Fibroblast of peridontal ligament (primary cell): ENCODE measurements around the gene DGKI.
A peak's percentile ranks its signal among the peaks of the same experiment; 100 is the strongest.

ENCODE experiments used
- DNase-seq: peaks from one replicate; pipeline ENCODE4 v3.0.0-alpha.2; 2010; ENCODE audit errors: extremely low read depth

DGKI gene

DNA sequence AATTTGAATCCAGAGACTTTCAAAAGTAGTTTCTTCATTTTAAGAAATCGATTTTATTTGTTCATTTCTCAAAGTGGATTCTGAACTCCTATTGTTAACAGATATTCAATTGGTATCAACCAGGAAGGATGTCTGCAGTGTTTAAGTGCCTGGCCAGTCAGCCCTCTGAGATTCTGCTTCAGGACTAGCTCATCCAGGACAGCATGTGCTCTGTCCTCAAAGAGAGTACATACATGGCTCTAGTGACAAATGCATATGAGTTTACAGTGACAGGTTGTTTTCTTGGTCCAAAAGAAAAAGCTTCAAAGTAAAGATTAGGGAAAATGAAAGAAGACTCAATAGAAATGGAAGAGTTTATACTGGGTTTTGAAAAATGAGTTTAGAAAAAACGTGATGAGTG, 494.8 kb downstream of the DGKI start:
- DNase-seq = no peak

DNA sequence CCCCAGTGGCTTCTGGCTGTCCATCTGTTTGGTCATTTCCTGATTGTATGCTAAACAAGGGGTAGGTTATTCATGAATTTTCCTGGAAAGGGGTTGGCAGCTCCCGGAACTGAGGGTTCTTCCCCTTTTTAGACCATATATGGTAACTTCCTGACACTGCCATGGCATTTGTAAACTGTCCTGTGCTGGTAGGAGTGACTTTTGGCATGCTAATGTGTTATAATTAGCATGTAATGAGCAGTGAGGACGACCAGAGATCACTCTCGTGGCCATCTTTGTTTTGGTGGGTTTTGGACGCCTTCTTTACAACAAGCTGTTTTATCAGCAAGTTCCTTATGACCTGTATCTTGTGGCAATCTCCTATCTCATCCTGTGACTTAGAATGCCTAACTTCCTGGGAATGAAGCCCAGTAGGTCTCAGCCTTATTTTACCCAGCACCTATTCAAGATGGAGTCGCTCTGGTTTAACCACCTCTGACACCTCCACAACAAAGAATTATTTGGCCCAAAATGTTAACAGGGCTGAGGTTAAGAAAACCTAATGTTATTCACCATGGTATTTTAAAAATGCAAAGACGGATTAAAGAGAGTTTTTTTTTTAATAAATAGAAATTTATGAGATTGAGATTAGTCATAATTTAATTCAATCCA, 500.9 kb downstream of the DGKI start:
- DNase-seq = no peak

DNA sequence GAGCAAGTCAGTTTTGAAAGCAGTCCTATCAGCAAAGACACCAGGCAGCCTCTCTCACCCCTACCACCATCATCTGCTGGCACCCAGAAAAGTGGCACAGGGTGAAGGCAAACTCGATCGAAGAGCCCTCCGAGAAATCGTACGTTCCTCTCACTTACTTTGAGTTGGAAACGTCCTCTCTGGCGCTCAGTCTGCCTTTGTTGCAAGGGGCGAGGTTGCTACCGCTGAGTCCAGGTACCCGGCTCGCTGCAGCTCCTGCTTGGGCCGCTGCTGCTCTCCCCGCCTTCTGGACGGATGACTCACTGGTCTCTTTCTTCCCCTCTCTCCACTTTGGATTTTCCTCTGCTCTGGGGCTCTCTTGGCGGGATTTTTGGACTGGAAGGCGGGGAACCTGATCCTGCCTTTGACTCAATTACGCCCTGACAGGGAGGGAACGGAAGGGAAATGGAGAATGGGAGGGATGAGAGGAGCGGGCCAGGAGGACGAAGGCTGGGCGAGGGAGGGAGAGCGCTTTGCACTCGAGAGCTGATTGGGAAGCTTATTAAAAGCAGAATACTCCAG, 503.4 kb downstream of the DGKI start, which contains the start of gene PTN:
TSS of gene PTN (minus strand) at position 453 of the 561 bp plus-strand sequence. CDS start 88,760 bp downstream, outside the sequence.
- peak; percentile 69 for DNase-seq

DNA sequence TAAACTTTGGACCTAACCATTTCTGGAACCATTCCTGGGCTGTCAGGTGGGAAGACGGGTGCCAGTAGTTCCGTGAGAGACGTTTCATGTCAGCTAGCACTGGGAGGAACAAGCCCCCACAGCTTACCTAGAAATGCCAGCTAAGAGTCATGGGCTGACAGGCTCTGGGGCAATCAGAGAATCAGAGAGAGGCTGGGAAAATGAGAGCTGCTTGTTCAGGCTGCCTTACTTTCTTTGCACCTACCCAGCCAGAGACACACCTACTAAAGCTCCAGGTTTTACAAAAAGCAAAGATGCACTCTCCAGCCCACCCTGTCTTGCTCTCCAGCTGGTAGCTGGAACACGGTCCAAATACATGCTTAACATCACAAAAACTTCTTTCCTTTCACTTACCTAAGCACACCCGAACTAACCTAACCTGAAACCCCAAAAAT, 503.9 kb downstream of the DGKI start:
- DNase-seq = no peak

DNA sequence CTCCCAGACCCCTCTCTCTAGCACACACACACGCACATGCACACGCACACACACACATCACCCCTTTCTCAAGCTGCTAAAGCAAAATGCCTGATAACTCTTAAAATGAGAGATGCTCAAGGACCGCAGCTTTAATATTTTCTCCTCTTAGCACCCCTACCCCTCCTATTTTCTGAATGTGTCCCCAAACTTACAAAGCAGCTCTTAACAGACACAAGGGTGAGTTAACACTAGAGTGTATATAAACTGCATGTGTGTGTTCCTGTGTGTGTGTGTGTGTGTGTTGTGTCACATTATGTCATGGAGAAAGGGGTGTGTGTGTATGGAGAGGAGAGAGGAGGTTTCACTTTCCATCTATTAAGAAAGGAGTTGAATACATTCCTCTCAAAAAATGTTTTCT, 504.5 kb downstream of the DGKI start:
- peak; percentile 52 for DNase-seq

DNA sequence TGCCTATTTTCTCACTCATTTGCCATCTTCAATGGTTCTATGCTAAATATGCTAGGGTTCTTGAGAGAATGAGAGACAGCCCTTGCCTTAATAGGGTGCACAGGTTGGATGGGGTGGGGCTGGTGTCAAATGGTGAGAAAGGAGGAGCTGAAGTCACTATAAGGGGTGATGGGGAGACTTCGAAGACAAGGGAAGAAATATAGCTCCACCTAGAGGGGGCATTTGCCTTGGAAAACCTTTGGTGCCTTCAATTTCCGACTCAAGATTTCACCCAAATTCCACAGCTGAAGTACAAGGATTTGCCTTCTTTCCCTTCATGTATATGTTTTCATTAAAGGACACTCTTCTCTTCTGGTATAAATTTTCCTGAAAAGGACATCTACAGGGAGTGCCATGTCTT, 508.9 kb downstream of the DGKI start:
- DNase-seq = no peak

DNA sequence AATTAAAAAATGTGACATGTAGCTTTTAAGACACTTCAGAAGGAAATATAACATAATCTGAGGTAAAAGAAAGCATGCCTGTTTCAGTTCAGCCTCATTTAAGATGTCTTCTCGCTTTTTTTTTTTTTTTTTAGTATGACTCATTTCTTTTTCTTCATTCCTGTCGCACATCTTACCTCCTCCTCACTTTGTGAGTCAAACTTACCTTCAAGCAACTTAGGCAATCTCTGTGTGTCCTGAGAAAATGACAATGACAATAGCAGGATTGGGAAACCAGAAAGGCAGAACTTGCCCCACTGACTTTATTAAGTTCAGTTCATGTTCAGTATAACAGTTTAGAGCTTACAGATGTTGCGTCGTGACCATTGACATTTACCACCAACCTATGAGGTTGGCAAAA, 511.0 kb downstream of the DGKI start:
- no peak for DNase-seq

DNA sequence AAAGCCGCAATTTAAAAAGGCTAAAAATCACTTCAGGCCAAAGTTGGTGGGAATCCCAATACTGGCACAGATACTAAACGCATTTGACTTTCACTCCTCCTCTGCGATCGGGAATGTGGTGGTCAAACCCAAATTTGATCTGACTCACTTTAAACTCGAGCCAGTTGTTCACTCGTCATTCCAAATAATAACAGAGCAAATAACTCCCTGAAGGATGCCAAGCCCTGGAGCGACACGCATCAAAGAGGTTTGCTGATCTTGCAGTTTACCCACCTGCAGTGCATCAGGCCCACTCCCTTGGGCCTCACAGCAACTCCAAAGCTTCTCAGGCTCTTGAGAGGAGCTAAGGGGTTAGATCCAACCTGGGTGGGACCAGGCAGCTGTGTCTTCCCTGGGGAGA, 515.4 kb downstream of the DGKI start:
- peak; percentile 87 for DNase-seq
